Adrenal gland (tissue), 12 donors: Measurements from ENCODE around the gene IL1RAPL2. TPM values are rescaled to one million over a fixed set of nuclear protein-coding genes. Genes with fewer than 3 reads are reported as not detected.

Experiments
- DNase-seq, 7 donors: peaks; one replicate each; pipeline ENCODE4 v3.0.0-alpha.2; 2019 to 2020
- H3K27ac ChIP-seq, 5 donors: fragments of 200-600 bp; sonication (generic) in 4 of 5; 1 replicate in 3 of 5; 2 replicates in 2 of 5; pipeline versions ENCODE4 v1.5.1 to v1.8.0; 2016 to 2020; ENCODE audit warnings: mild to moderate bottlenecking in 1 of 5
- H3K27me3 ChIP-seq: fragments of 200-600 bp; 2 replicates; pipeline ENCODE4 v1.8.0; 2021
- H3K36me3 ChIP-seq, 2 donors: fragments of 200-600 bp; replicated peaks in 1 of 2; 1 replicate in 1 of 2; 2 replicates in 1 of 2; pipeline versions ENCODE4 v1.5.1 to v1.8.0; 2018 to 2022
- H3K4me1 ChIP-seq, 2 donors: fragments of 200-600 bp; replicated peaks in 1 of 2; 1 replicate in 1 of 2; 2 replicates in 1 of 2; pipeline versions ENCODE4 v1.5.1 to v1.8.0; 2018 to 2021
- H3K4me3 ChIP-seq, 4 donors: fragments of 200-600 bp; sonication (generic) in 3 of 4; one replicate each; pipeline ENCODE4 v1.5.1; 2016 to 2018
- H3K9me3 ChIP-seq, 3 donors: fragments of 200-600 bp; sonication (generic) in 1 of 3; replicated peaks in 1 of 3; 1 replicate in 2 of 3; 2 replicates in 1 of 3; pipeline versions ENCODE4 v1.5.1 to v1.8.0; 2016 to 2021
- CTCF ChIP-seq, 6 experiments: fragments of 450-650 bp in 4 of 6; fragments of 200-600 bp in 2 of 6; sonication (generic) in 1 of 6; IDR thresholded peaks; 1 replicate in 5 of 6; 2 replicates in 1 of 6; pipeline versions ENCODE4 v1.5.1 to v1.8.0; 2016 to 2021; ENCODE audit warnings: antibody characterized with exemption in 6 of 6, mild to moderate bottlenecking in 2 of 6, moderate library complexity in 1 of 6
- POLR2A ChIP-seq, 2 donors: fragments of 450-650 bp; IDR thresholded peaks; one replicate each; pipeline ENCODE4 v1.6.1; 2017; ENCODE audit warnings: antibody characterized with exemption in 2 of 2, mild to moderate bottlenecking in 2 of 2, moderate library complexity in 1 of 2
- WGBS, 4 donors: extraction: QIAGEN DNeasy Blood & Tissue Kit in 2 of 4; methylation state at CpG; one replicate each; pipeline versions ENCODE4 v1.1.5 to v1.1.7; 2013 to 2017; 5-methylcytosine and 5-hydroxymethylcytosine counted together
- intact Hi-C, 2 donors: fragments of 100-400 bp; cut with DNase I; formaldehyde crosslinking; loops; one replicate each; pipeline versions ENCODE4 v1.14.1 to v1.15.0; 2022 to 2023
- polyA plus RNA-seq, 3 donors: library from polyadenylated mRNA; stranded (reverse); fragments of 200-250 nt in 2 of 3; fragments of 350-450 nt in 1 of 3; fragmentation: Illumina TruSeq in 1 of 3; extraction: RNeasy Lipid Tissue Mini Kit (QIAGEN cat#74804) in 1 of 3; gene quantifications; one replicate each; pipeline ENCODE4 v1.2.3, GENCODE V29; 2013 to 2014
- total RNA-seq, 9 donors: library from RNA; depleted of rRNA in 4 of 9; stranded (reverse); fragments of >200 nt in 4 of 9; fragments of 120-200 nt in 1 of 9; fragmentation: NEBNext Ultra II Directional in 1 of 9; extraction: Animal tissue kit (Norgen Biotek cat#: 25700) in 1 of 9; gene quantifications; one replicate each; pipeline versions ENCODE4 v1.1.0 to v1.2.4, GENCODE V29; 2013 to 2023
- donor health status: healthy with polysubstance abuse.
- donor health status: Bipolar disorder and iron deficiency.
- donor health status: DM: yes; HTN: yes; CAD: no.
- donor health status: DM: no; HTN: no; CAD: no.
- donor health status: DM: no; HTN: no; CAD: no.
- donor health status: DM: yes; HTN: yes; CAD: no.

The IL1RAPL2 gene
- total and polyA plus RNA-seq, 12 donors: 0.27 to 8.4 (median 0.64) TPM; not detected in 5

- TF ChIP-seq CTCF (IDR thresholded peaks at IDR 0.05): no peak
- TF ChIP-seq POLR2A (IDR thresholded peaks at IDR 0.05): no peak
- intact Hi-C loops: no loop called here
- 67 to 86% (median 76%) methylated on average over 3 of the region's 3 CpGs for WGBS, 4 donors
These were observed 1043.5 kb downstream of the IL1RAPL2 start for GRCh38 chrX:105609530-105609929.

GRCh38 chrX:105610411-105610810 lies 1044.4 kb downstream of the IL1RAPL2 start:
- H3K9me3 ChIP-seq: no peaks in the 10 kb centered on the region
- no peaks in the 10 kb centered on the region for H3K4me1 ChIP-seq
- H3K36me3 ChIP-seq: no peaks in the 10 kb centered on the region
- intact Hi-C loops: no loop called here
- no peak for DNase-seq
- H3K27me3 ChIP-seq: peaks cover 5% of the 10 kb centered on the region
- H3K4me3 ChIP-seq: no peak overlapping the region
- 60 to 83% (median 72%) methylated on average over 2 of the region's 2 CpGs for WGBS, 4 donors
- TF ChIP-seq CTCF (IDR thresholded peaks at IDR 0.05) (no peak), POLR2A (IDR thresholded peaks at IDR 0.05) (no peak)
- H3K27ac ChIP-seq: no peak overlapping the region

More at GRCh38 chrX:105609530-105609929, 1043.5 kb downstream of the IL1RAPL2 start:
- Histone ChIP-seq H3K27ac (no peak overlapping the region), H3K27me3 (peaks cover 5% of the 10 kb centered on the region), H3K9me3 (no peaks in the 10 kb centered on the region), H3K36me3 (no peaks in the 10 kb centered on the region), H3K4me1 (no peaks in the 10 kb centered on the region), H3K4me3 (no peak overlapping the region)
- no peak for DNase-seq

- Histone ChIP-seq H3K36me3 (no peaks in the 10 kb centered on the region), H3K4me3 (no peak overlapping the region), H3K27ac (no peak overlapping the region), H3K27me3 (no peaks in the 10 kb centered on the region), H3K9me3 (no peaks in the 10 kb centered on the region), H3K4me1 (no peaks in the 10 kb centered on the region)
- no peak for DNase-seq
- intact Hi-C loops: no loop called here
- WGBS, 4 donors: 77 to 94% (median 84%) methylated on average over 3 of the region's 3 CpGs
- TF ChIP-seq POLR2A (IDR thresholded peaks at IDR 0.05) (no peak), CTCF (IDR thresholded peaks at IDR 0.05) (no peak)
These were observed 1052.5 kb downstream of the IL1RAPL2 start for GRCh38 chrX:105618393-105619101.

- TF ChIP-seq CTCF (IDR thresholded peaks at IDR 0.05): no peak
- TF ChIP-seq POLR2A (IDR thresholded peaks at IDR 0.05): no peak
- intact Hi-C loops: no loop called here
- Histone ChIP-seq H3K27me3 (no peaks in the 10 kb centered on the region), H3K36me3 (no peaks in the 10 kb centered on the region), H3K4me1 (no peaks in the 10 kb centered on the region), H3K4me3 (no peak overlapping the region), H3K9me3 (no peaks in the 10 kb centered on the region), H3K27ac (no peak overlapping the region)
- DNase-seq: no peak
These were observed 1068.2 kb downstream of the IL1RAPL2 start for GRCh38 chrX:105634180-105634579.
